Lower leg skin (tissue), 4 donors: ENCODE measurements around the gene UCHL5. TPM values are rescaled to one million over a fixed set of nuclear protein-coding genes. Genes with fewer than 3 reads are reported as not detected.
"Not testable (repeated sequence)": the region's sequence is repeated elsewhere in the genome, so short reads cannot be mapped to it uniquely, and the experiment has no call there.

ENCODE experiments used
- DNase-seq, 2 donors: peaks; one replicate each; pipeline ENCODE4 v3.0.0-alpha.2; 2019; ENCODE audit warnings: low spot score in 2 of 2
- H3K4me3 ChIP-seq: fragments of 200-600 bp; sonication (generic); 2 replicates; pipeline ENCODE4 v1.5.1; 2017; ENCODE audit warnings: mild to moderate bottlenecking, low read depth; ENCODE audit not compliant: poor library complexity, severe bottlenecking
- POLR2A ChIP-seq, 2 donors: fragments of 450-650 bp; IDR thresholded peaks; one replicate each; pipeline ENCODE4 v1.6.1; 2016 to 2017; ENCODE audit warnings: antibody characterized with exemption in 2 of 2, mild to moderate bottlenecking in 1 of 2, moderate library complexity in 1 of 2
- WGBS, 2 donors: methylation state at CpG; one replicate each; pipeline ENCODE4 v1.1.5; 2018; 5-methylcytosine and 5-hydroxymethylcytosine counted together
- intact Hi-C: fragments of 100-400 bp; cut with DNase I; formaldehyde crosslinking; loops from one replicate; pipeline ENCODE4 v1.15.0; 2023; ENCODE audit warnings: low total_unique reads
- total RNA-seq, 4 donors: library from RNA; depleted of rRNA; stranded (reverse); fragments of >200 nt; gene quantifications; one replicate each; pipeline ENCODE4 v1.1.0, GENCODE V29; 2016
- TF ChIP-seq, protein P1 (sequence below), 3 donors: fragments of 450-650 bp; IDR thresholded peaks; one replicate each; pipeline ENCODE4 v1.5.1; 2016; ENCODE audit warnings: antibody characterized with exemption in 3 of 3, mild to moderate bottlenecking in 3 of 3, moderate library complexity in 2 of 3

UCHL5 gene
- total RNA-seq, 4 donors from 2014 or later, result 25.5 to 57.9 (median 37.7) TPM

DNA sequence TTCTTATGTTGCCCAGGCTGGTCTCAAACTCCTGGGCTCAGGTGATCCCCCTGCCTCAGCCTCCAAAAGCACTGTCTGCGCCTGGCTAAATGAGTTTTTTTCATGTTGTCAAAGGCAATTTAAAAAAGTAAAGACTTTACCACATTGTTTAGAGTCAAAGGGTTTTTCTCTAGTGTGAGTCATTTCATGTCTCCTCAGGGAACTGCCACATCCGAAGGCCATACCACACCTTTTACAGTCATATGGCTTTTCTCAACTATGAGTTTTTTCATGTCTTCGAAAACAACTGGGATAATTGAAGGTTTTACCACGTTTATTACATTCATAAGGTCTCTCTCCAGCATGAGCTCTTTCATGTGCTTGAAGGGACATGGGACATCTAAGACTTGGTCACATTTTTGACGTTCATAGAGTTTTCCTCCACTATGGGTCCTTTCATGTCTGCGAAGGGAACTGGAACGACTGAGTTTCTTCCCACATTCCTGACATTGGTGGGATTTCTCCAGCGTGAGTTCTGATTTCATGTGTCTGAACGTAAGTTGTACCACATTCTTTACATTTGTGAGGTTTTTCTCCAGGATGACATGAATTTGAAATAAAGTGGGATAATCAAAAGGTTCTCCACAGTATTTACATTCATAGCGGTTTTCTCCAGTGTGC is 65.6 kb downstream of the UCHL5 start:
- WGBS, 2 donors, result 90% methylated on average over 10 of the region's 10 CpGs
- intact Hi-C loops, result no loop called here
- H3K4me3 ChIP-seq, result no peak overlapping the region
- no peak for TF ChIP-seq POLR2A (IDR thresholded peaks at IDR 0.05)
- no peak for DNase-seq

DNA sequence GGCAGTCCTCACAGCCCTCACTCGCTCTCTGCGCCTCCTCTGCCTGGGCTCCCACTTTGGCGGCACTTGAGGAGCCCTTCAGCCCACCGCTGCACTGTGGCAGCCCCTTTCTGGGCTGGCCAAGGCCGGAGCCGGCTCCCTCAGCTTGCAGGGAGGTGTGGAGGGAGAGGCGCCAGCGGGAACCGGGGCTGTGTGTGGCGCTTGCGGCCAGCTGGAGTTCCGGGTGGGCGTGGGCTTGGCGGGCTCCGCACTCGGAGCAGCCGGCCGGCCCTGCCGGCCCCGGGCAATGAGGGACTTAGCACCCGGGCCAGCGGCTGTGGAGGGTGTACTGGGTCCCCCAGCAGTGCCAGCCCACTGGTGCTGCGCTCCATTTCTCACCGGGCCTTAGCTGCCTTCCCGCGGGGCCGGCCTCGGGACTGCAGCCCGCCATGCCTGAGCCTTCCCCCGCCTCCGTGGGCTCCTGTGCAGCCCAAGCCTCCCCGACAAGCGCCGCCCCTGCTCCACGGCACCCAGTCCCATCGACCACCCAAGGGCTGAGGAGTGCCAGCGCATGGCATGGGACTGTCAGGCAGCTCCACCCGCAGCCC is 72.3 kb downstream of the UCHL5 start:
- DNase-seq, intact Hi-C loops, H3K4me3 ChIP-seq: not testable (repeated sequence)
- whole genome bisulfite sequencing, 2 donors, result 97% methylated on average over 35 to 38 of the region's 38 CpGs

DNA sequence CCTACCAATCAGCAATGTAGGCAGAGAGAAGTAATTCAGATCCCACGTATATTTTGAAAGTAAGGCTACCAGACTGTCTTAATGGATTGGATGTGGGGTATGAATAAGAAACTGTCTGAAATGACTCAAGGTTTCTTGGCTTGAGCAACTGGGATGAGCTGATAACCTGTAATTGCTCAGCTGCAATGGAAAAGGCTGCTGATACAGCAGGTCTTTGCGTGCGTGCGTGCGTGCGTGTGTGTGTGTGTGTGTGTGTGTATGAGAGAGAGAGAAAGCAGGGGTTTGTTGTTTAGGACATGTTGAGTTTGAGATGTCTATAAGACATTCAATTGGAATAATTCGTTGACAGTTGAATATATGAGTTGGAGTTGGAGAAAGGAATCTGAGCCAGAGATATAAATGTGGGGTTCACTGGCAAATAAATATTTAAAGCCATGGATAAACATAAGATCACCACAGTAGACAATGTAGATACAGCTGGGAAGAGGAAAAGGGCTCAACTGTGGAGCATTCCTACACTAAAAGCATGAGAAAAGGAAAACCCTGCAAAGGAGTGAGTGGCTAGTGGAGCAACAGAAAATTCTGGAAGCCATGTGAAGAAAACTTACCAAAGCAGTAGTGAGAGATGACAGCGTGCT is 72.9 kb downstream of the UCHL5 start:
- WGBS, 2 donors, result 53 to 82% methylated on average over 8 of the region's 8 CpGs
- intact Hi-C loops, result no loop called here
- DNase-seq, result no peak
- no peak overlapping the region for H3K4me3 ChIP-seq
- TF ChIP-seq POLR2A (IDR thresholded peaks at IDR 0.05), result no peak
- TF ChIP-seq, protein P1, sequence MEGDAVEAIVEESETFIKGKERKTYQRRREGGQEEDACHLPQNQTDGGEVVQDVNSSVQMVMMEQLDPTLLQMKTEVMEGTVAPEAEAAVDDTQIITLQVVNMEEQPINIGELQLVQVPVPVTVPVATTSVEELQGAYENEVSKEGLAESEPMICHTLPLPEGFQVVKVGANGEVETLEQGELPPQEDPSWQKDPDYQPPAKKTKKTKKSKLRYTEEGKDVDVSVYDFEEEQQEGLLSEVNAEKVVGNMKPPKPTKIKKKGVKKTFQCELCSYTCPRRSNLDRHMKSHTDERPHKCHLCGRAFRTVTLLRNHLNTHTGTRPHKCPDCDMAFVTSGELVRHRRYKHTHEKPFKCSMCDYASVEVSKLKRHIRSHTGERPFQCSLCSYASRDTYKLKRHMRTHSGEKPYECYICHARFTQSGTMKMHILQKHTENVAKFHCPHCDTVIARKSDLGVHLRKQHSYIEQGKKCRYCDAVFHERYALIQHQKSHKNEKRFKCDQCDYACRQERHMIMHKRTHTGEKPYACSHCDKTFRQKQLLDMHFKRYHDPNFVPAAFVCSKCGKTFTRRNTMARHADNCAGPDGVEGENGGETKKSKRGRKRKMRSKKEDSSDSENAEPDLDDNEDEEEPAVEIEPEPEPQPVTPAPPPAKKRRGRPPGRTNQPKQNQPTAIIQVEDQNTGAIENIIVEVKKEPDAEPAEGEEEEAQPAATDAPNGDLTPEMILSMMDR (IDR thresholded peaks at IDR 0.05), result no peak

DNA sequence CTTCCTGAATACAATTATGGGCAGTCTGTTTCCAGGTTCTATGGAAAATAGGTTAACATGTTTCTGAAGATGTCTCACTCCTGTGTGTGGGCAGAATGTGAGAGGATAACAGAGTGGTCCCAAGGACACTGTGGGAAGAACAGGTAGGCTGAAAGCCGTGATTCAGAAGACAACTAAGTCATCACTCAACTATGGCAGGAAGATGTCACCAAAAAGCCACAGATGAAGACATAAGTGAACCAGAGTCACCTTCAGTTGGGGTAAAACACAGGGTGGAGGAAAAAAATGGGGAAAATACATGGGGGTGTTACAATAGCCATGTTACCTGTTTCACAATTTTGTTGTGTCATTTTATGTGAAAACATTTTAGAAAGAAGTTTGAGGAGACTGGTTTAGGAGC is 75.1 kb downstream of the UCHL5 start:
- TF ChIP-seq, protein P1 (IDR thresholded peaks at IDR 0.05), result no peak
- no peak for TF ChIP-seq POLR2A (IDR thresholded peaks at IDR 0.05)
- H3K4me3 ChIP-seq, result no peak overlapping the region
- WGBS, 2 donors, result 87 to 97% methylated on average over 1 of the region's 1 CpG
- intact Hi-C loops, result no loop called here
- DNase-seq, result no peak

DNA sequence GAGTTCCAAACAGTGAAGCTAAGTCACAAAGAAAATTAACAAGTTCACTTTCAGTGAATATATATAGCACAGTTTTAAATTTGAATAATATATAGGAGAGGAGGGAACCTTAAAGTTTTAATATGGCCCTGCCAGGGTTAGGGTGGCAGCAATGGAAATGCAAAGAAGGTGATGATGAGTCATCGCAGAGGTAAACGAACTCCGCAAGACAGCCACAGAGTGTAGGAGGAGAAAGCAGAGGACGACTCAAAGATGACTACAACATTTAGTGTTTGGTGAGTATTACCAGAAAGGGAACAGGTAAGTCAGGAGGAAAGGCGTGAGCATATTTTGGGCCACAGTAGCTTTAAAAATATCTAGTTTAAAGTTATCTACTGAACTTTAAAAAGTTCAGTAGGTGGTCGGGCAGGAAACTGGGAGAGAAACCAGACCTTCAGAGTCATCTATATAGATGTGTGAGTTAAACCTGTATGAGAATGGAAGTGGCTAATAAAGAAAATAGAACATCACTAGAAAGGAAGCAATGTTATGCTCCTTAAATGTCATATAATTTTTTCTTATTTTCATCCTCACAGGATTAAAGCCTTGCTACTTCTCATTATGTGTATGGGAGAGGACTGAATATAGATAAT is 75.7 kb downstream of the UCHL5 start:
- intact Hi-C loops, result no loop called here
- H3K4me3 ChIP-seq, result no peak overlapping the region
- no peak for DNase-seq
- 60 to 71% methylated on average over 6 of the region's 6 CpGs for WGBS, 2 donors
- TF ChIP-seq, protein P1 (IDR thresholded peaks at IDR 0.05), result no peak
- TF ChIP-seq POLR2A (IDR thresholded peaks at IDR 0.05), result no peak

DNA sequence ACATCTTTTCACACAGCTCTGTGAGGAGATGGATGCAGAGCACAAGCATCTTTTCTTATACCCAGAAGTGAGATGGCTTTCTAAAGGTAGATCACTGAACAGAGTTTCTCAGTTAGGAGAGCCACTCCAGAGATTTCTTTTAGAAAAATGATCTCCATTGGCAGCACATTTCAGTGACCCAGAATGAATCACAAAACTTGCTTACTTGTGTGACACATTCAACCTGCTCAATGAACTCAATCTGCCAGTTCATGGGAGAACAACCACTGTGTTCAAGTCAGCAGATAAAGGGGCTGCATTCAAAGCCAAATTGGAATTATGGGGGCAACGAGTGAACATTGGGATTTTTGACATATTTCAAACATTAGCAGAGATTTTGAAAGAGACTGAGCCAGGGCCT is 78.3 kb downstream of the UCHL5 start:
- H3K4me3 ChIP-seq, result no peak overlapping the region
- no peak for DNase-seq
- intact Hi-C loops, result no loop called here
- 67 to 82% methylated on average over 1 of the region's 1 CpG for WGBS, 2 donors
- no peak for TF ChIP-seq POLR2A (IDR thresholded peaks at IDR 0.05)
- TF ChIP-seq, protein P1 (IDR thresholded peaks at IDR 0.05), result no peak

DNA sequence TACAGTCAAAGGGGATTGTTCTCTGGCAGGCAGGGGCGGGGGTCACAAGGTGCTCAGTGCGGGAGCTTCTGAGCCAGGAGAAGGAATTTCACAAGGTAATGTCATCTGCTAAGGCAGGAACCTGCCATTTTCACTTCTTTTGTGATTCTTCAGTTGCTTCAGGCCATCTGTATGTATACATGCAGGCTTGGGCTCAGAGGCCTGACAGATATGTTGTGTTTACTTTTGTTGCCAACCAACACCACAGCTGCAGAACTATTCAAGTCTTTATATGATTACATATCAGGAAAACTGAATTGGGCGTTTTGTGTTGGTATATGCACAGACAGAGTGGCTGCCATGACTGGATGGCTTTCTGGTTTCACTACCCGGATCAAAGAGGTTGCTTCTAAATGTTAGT is 78.8 kb downstream of the UCHL5 start:
- WGBS, 2 donors, result 58 to 61% methylated on average over 4 of the region's 4 CpGs
- H3K4me3 ChIP-seq, intact Hi-C loops, DNase-seq: not testable (repeated sequence)
